PC-9 (cell line): ENCODE data around the gene MXD4. TPM values are rescaled to one million over a fixed set of nuclear protein-coding genes. Genes with fewer than 3 reads are reported as not detected.

Experiments
- BruUV-seq: library from RNA; stranded (reverse); fragments of 400-500 nt; replicated peaks from 2 replicates; lab custom pipeline; 2021; lab: Mats Ljungman, UMichigan
- CTCF ChIA-PET: fragments of 300-600 bp; sonication (Branson Sonifier 250); formaldehyde crosslinking; loops from one replicate; lab custom pipeline; 2022; ENCODE audit warnings: antibody characterized with exemption; lab: Charles Lee
- POLR2A ChIA-PET: fragments of 300-600 bp; sonication (Branson Sonifier 250); formaldehyde crosslinking; loops from one replicate; lab custom pipeline; 2022; ENCODE audit warnings: antibody characterized with exemption; ENCODE audit not compliant: unreplicated experiment; lab: Charles Lee
- DNase-seq, 2 experiments: peaks; one replicate each; pipeline versions ENCODE4 v3.0.0 to v3.0.0-alpha.2; 2015 to 2022; ENCODE audit warnings: mixed read lengths in 1 of 2
- H2AFZ ChIP-seq: fragments of 200-600 bp; sonication (generic); 2 replicates; pipeline ENCODE4 v1.8.1; 2017; ENCODE audit warnings: antibody characterized with exemption
- H3F3A ChIP-seq: fragments of 200-600 bp; sonication (generic); 2 replicates; pipeline ENCODE4 v1.8.1; 2017; ENCODE audit warnings: antibody characterized with exemption, mild to moderate bottlenecking, low read depth; ENCODE audit not compliant: insufficient read depth
- H3K27ac ChIP-seq: fragments of 200-600 bp; sonication (generic); 2 replicates; pipeline ENCODE4 v1.6.1; 2016; ENCODE audit warnings: mixed run types
- H3K27me3 ChIP-seq: fragments of 200-600 bp; sonication (generic); 2 replicates; pipeline ENCODE4 v1.6.1; 2016; ENCODE audit warnings: low read depth, mixed run types; ENCODE audit not compliant: insufficient read depth
- H3K36me3 ChIP-seq: fragments of 200-600 bp; sonication (generic); 2 replicates; pipeline ENCODE4 v1.6.1; 2016; ENCODE audit warnings: low read depth, mixed run types
- H3K4me1 ChIP-seq: fragments of 200-600 bp; sonication (generic); replicated peaks from 2 replicates; pipeline ENCODE4 v1.6.1; 2016; ENCODE audit warnings: mixed run types; ENCODE audit not compliant: insufficient read depth
- H3K4me2 ChIP-seq: fragments of 200-600 bp; sonication (generic); 2 replicates; pipeline ENCODE4 v1.6.1; 2017; ENCODE audit warnings: mixed run types
- H3K4me3 ChIP-seq: fragments of 200-600 bp; sonication (generic); 2 replicates; pipeline ENCODE4 v1.6.1; 2016; ENCODE audit warnings: mixed run types
- H3K79me2 ChIP-seq: fragments of 200-600 bp; sonication (generic); 2 replicates; pipeline ENCODE4 v1.6.1; 2017; ENCODE audit warnings: low read depth, mixed run types
- H3K9me2 ChIP-seq: fragments of 200-600 bp; sonication (generic); 2 replicates; pipeline ENCODE4 v1.8.1; 2017; ENCODE audit warnings: mild to moderate bottlenecking; ENCODE audit not compliant: insufficient read depth
- H3K9me3 ChIP-seq: fragments of 200-600 bp; sonication (generic); 2 replicates; pipeline ENCODE4 v1.8.1; 2016; ENCODE audit warnings: low read depth; ENCODE audit not compliant: insufficient read depth
- H4K20me1 ChIP-seq: fragments of 200-600 bp; sonication (generic); 2 replicates; pipeline ENCODE4 v1.8.1; 2017; ENCODE audit not compliant: insufficient read depth
- CTCF ChIP-seq: fragments of 200-600 bp; sonication (generic); conservative IDR thresholded peaks from 2 replicates; pipeline ENCODE4 v1.6.1; 2017; ENCODE audit warnings: mixed run types, antibody characterized with exemption, mild to moderate bottlenecking, moderate library complexity
- EZH2 ChIP-seq: fragments of 200-600 bp; sonication (generic); IDR thresholded peaks from 2 replicates; pipeline ENCODE4 v1.8.0; 2017; ENCODE audit warnings: antibody characterized with exemption, low read depth
- intact Hi-C: fragments of 100-400 bp; cut with micrococcal nuclease; formaldehyde crosslinking; loops from one replicate; pipeline ENCODE4 v1.10.0; 2022; ENCODE audit not compliant: unreplicated experiment
- total RNA-seq: library from RNA; stranded (reverse); gene quantifications from 2 replicates; pipeline ENCODE4 v1.2.3, GENCODE V29; 2021

Gene MXD4
- total RNA-seq, 1 experiment from 2014 or later, result 37.0 TPM

DNA sequence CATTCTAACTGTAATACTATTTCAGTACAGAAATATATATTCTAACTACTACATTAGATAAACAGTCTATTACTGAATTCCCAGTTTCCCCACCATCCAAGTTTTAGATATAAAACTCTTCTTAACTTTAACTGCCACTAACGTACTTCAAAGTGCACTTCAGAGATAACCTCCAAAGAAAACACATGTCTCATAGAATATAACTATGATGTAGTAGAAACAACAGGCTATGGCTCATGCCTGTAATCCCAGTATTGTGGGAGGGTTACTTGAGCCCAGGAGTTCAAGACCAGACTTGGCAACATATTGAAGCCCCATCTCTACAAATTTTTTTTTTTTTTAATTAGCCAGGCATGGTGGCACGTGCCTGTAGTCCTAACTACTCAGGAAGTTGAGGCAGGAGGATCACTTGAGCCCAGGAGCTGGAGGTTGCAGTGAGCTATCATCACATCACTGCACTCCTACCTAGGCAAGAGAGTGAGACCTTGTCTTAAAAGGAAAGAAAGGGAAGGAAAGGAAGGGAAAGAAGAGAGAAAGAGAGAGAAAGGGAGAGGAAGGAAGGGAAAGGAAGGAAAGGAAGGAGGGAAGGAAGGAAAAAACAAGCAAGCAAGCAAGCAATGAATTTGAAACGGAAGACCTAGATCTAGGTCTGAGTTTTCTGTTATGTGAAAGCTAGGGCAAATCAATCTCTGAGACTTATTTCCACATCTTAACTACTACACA lies 24.8 kb downstream of the MXD4 start:
- H3F3A ChIP-seq, result peaks cover 8% of the 10 kb centered on the region; the same call in 1 of the 2 replicates
- ChIA-PET CTCF (no interaction called here), POLR2A (no interaction called here)
- DNase-seq, result no peak
- H4K20me1 ChIP-seq, result peaks cover 4% of the 10 kb centered on the region; the same call in 1 of the 2 replicates
- peaks cover 17% of the 10 kb centered on the region; the same call in 1 of the 2 replicates for H3K36me3 ChIP-seq
- no peak overlapping the region for H3K4me3 ChIP-seq
- TF ChIP-seq CTCF (no peak), EZH2 (no peak)
- H3K9me3 ChIP-seq, result no peaks in the 10 kb centered on the region
- H3K9me2 ChIP-seq, result no peaks in the 10 kb centered on the region
- intact Hi-C loops, result no loop called here
- H3K27me3 ChIP-seq, result no peaks in the 10 kb centered on the region
- peaks cover 24% of the 10 kb centered on the region for H3K4me1 ChIP-seq
- peaks cover 52% of the 10 kb centered on the region for H3K79me2 ChIP-seq
- no TSS peak for BruUV-seq
- no peak overlapping the region for H3K4me2 ChIP-seq
- H3K27ac ChIP-seq, result no peak overlapping the region
- H2AFZ ChIP-seq, result no peak overlapping the region

DNA sequence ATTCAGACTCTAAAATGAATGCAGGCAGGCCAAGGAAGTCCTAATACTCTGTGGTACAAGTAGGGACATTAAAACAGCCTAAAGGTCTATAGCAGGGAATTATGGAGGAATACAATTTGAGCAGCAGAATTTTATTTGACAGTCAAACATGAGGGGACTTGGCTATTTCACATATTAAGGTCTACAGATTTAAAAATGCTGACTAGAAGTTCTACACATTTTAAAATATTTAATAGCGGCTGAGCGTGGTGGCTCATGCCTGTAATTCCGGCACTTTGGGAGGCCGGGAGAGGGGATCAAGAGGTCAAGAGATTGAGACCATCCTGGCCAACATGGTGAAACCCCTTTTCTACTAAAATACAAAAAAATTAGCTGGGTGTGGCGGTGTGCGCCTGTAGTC lies 30.8 kb downstream of the MXD4 start:
- Histone ChIP-seq H3K36me3 (peaks cover 14% of the 10 kb centered on the region; the same call in 1 of the 2 replicates), H2AFZ (no peak overlapping the region), H4K20me1 (peaks cover 4% of the 10 kb centered on the region; the same call in 1 of the 2 replicates), H3F3A (peaks cover 8% of the 10 kb centered on the region; the same call in 1 of the 2 replicates), H3K9me2 (no peaks in the 10 kb centered on the region), H3K27me3 (no peaks in the 10 kb centered on the region), H3K4me3 (no peak overlapping the region), H3K9me3 (no peaks in the 10 kb centered on the region), H3K4me1 (no peaks in the 10 kb centered on the region), H3K79me2 (peaks cover 5% of the 10 kb centered on the region; the same call in 1 of the 2 replicates), H3K27ac (no peak overlapping the region), H3K4me2 (no peak overlapping the region)
- no peak for TF ChIP-seq CTCF
- POLR2A ChIA-PET, result no interaction called here
- no peak for DNase-seq
- CTCF ChIA-PET, result no interaction called here
- no TSS peak for BruUV-seq
- intact Hi-C loops, result no loop called here

DNA sequence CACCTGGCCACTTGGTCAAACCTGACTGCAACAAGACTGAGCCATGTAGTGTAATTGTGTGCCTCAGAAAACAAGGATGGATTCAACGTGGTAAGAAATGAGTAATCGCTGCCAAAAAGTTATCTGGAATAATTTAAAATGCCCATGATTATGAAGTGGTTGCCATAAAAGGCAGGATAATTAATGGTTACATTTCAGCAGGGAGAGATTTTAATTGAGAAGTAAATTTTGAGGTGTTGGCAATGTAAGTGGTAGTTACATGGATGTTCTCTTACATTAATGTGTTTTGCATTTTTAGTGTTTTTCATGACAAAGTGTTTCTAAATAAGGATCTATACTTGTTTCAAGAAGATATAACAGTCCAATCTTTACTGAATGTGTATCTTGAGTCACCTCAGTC lies 35.6 kb downstream of the MXD4 start:
- no TSS peak for BruUV-seq
- Histone ChIP-seq H3K36me3 (no peaks in the 10 kb centered on the region), H2AFZ (no peak overlapping the region), H3K9me3 (no peaks in the 10 kb centered on the region), H3K27ac (no peak overlapping the region), H3K9me2 (no peaks in the 10 kb centered on the region), H3K4me3 (no peak overlapping the region), H3F3A (peaks cover 15% of the 10 kb centered on the region; the same call in 1 of the 2 replicates), H4K20me1 (no peaks in the 10 kb centered on the region), H3K27me3 (no peaks in the 10 kb centered on the region), H3K4me1 (peaks cover 14% of the 10 kb centered on the region), H3K4me2 (no peak overlapping the region), H3K79me2 (no peaks in the 10 kb centered on the region)
- TF ChIP-seq EZH2 (no peak), CTCF (no peak)
- no peak for DNase-seq
- POLR2A ChIA-PET, result no interaction called here
- intact Hi-C loops, result no loop called here
- CTCF ChIA-PET, result interaction anchor here (0.5 kb wide), 1 partner anchor 455 kb away, joined by 4 read pairs; no protein-coding TSS in a partner anchor
